Measurements from ENCODE around the gene RHCE.
"Not testable (repeated sequence)": the region's sequence is repeated elsewhere in the genome, so short reads cannot be mapped to it uniquely, and the experiment has no call there.

RHCE gene

GRCh38 chr1:25432749-25433388, 12.2 kb upstream of the RHCE start:
- DNase-seq, result no peak

GRCh38 chr1:25431955-25432719, 11.5 kb upstream of the RHCE start:
- no peak for DNase-seq

- DNase-seq, result no peak
Observed at GRCh38 chr1:25430967-25431881, 10.6 kb upstream of the RHCE start.

GRCh38 chr1:25430073-25430966, 9.7 kb upstream of the RHCE start, which contains the start of gene MACO1:
Gene MACO1 (plus strand): TSS chr1:25430897. CDS start chr1:25431099, 202 bp downstream.
- DNase-seq, result peak; percentile 93

GRCh38 chr1:25428475-25429166, 8.0 kb upstream of the RHCE start:
- no peak for DNase-seq

GRCh38 chr1:25427696-25428095, 7.1 kb upstream of the RHCE start:
- DNase-seq, result no peak

- no peak for DNase-seq
Observed at GRCh38 chr1:25425098-25426085, 4.8 kb upstream of the RHCE start.

GRCh38 chr1:25423206-25423605, 2.6 kb upstream of the RHCE start:
- DNase-seq, result not testable (repeated sequence)

- not testable (repeated sequence) for DNase-seq
Observed at GRCh38 chr1:25419339-25419738, 1.3 kb downstream of the RHCE start.

- not testable (repeated sequence) for DNase-seq
Observed at GRCh38 chr1:25417280-25417679, 3.3 kb downstream of the RHCE start.

GRCh38 chr1:25414578-25414977, 6.0 kb downstream of the RHCE start:
- not testable (repeated sequence) for DNase-seq

- not testable (repeated sequence) for DNase-seq
Observed at GRCh38 chr1:25414157-25414556, 6.5 kb downstream of the RHCE start.

- not testable (repeated sequence) for DNase-seq
Observed at GRCh38 chr1:25412872-25413623, 7.6 kb downstream of the RHCE start.

GRCh38 chr1:25409641-25410427, 10.8 kb downstream of the RHCE start:
- not testable (repeated sequence) for DNase-seq

GRCh38 chr1:25405731-25406305, 14.8 kb downstream of the RHCE start:
- not testable (repeated sequence) for DNase-seq

GRCh38 chr1:25402947-25403803, 17.4 kb downstream of the RHCE start:
- not testable (repeated sequence) for DNase-seq

GRCh38 chr1:25398079-25398478, 22.5 kb downstream of the RHCE start:
- not testable (repeated sequence) for DNase-seq
